ENCODE measurements around the gene IRF2BPL. TPM values are rescaled to one million over a fixed set of nuclear protein-coding genes. Genes with fewer than 3 reads are reported as not detected.

IRF2BPL gene
- total and polyA plus RNA-seq, 2 of the 4 experiments (the other 2 are of a cell fraction): 6.3 to 14.5 TPM

GRCh38 chr14:77000340-77001270, 27.9 kb downstream of the IRF2BPL start:
- no peaks in the 10 kb centered on the region for H3K9me3 ChIP-seq (ENCODE audit: control insufficient read depth, insufficient read depth, low read length)
- BruUV-seq (replicated peaks): no TSS peak
- H3K23ac ChIP-seq (ENCODE audit: low read depth, low read length): peak overlapping the region; percentile 34; the same call in 1 of the 2 replicates
- peak overlapping the region; percentile 32; the same call in 1 of the 2 replicates for H4K91ac ChIP-seq (ENCODE audit: insufficient read depth, low read depth, low read length)
- peak overlapping the region; percentile 32; the same call in 1 of the 2 replicates for H2BK20ac ChIP-seq (ENCODE audit: low read depth, low read length)
- peak overlapping the region; percentile 7 to 52; a peak in 2 of 4 replicates for H4K8ac ChIP-seq (ENCODE audit: low read depth in 2 of 2, low read length in 2 of 2)
- 0 out of 2 replicates have a peak overlapping the region, but pooled peaks have one; percentile 1 for H3K4me2 ChIP-seq (ENCODE audit: low read depth, low read length)
- peak overlapping the region; percentile 63 for H3K18ac ChIP-seq (ENCODE audit: low read depth, low read length)
- no peak overlapping the region for H3K56ac ChIP-seq (ENCODE audit: extremely low read depth, insufficient read depth, low read length)
- H3K27me3 ChIP-seq (ENCODE audit: control insufficient read depth, insufficient read depth, low read length): no peaks in the 10 kb centered on the region
- H3K36me3 ChIP-seq (ENCODE audit: control insufficient read depth, insufficient read depth, low read length): no peaks in the 10 kb centered on the region
- peak; percentile 85 for ATAC-seq (ENCODE audit: low read depth)
- intact Hi-C loops (cut with micrococcal nuclease): no loop called here
- peak overlapping the region; percentile 0 for H2BK5ac ChIP-seq (ENCODE audit: low read depth, low read length, poor library complexity, severe bottlenecking)
- WGBS, 2 experiments (ENCODE audit: extremely low coverage in 2 of 2, insufficient read length in 1 of 2): 48% methylated on average over 17 of the region's 33 CpGs; no CpG with 5 or more reads in 1 of the 2 experiments
- no peak overlapping the region for H2BK15ac ChIP-seq (ENCODE audit: low read depth, low read length)
- dilution Hi-C loops (cut with HindIII; ENCODE audit: low sequenced_read_pairs, unreplicated experiment): no loop called here
- H3K79me1 ChIP-seq (ENCODE audit: low read depth in 1 of 2, low read length in 2 of 2): no peaks in the 10 kb centered on the region
- H3K27ac ChIP-seq (ENCODE audit: insufficient read depth, low read length): peak overlapping the region; percentile 43; the same call in 1 of the 2 replicates
- no peaks in the 10 kb centered on the region for H4K20me1 ChIP-seq (ENCODE audit: insufficient read depth, low read length)
- no peak overlapping the region for H3K4me3 ChIP-seq (ENCODE audit: insufficient read depth, low read depth, low read length)
- H2AK9ac ChIP-seq (replicated peaks; ENCODE audit: low read depth, low read length, poor library complexity): peak overlapping the region; percentile 42
- ChIA-PET CTCF (no interaction called here), POLR2A (ENCODE audit: unreplicated experiment) (no interaction called here)
- H3K4me1 ChIP-seq (ENCODE audit: control insufficient read depth, insufficient read depth, low read length): peaks cover 17% of the 10 kb centered on the region
- H3K4ac ChIP-seq (ENCODE audit: low read depth, low read length): peak overlapping the region; percentile 71
- peak overlapping the region; percentile 70 for H3K14ac ChIP-seq (replicated peaks; ENCODE audit: low read depth, low read length)
- DNase-seq: peak; percentile 79
- peak overlapping the region; percentile 65 for H4K5ac ChIP-seq (ENCODE audit: low read depth, low read length)
- H3K9me1 ChIP-seq (ENCODE audit: insufficient read depth, low read length): peaks cover 6% of the 10 kb centered on the region; the same call in 1 of the 2 replicates
- H2AFZ ChIP-seq (replicated peaks; ENCODE audit: low read length, poor library complexity): peak overlapping the region; percentile 80
- in situ Hi-C loops (cut with MboI; ENCODE audit: low sequenced_read_pairs): no loop called here
- H3K9ac ChIP-seq (ENCODE audit: low read depth, low read length): peak overlapping the region; percentile 29; the same call in 1 of the 2 replicates
- peak overlapping the region; percentile 77; the same call in 1 of the 2 replicates for H2AK5ac ChIP-seq (ENCODE audit: low read depth, low read length)
- peak overlapping the region; percentile 63 for H2BK120ac ChIP-seq (ENCODE audit: low read depth, low read length)
- TF ChIP-seq NFE2L2 (IDR thresholded peaks at IDR 0.05; ENCODE audit: low read depth, low read length): no peak
- no peak for TF ChIP-seq ELK1 (IDR thresholded peaks at IDR 0.05; ENCODE audit: borderline replicate concordance, low read depth, low read length)
- TF ChIP-seq RAD21 (IDR thresholded peaks at IDR 0.05; ENCODE audit: low read length): peak; percentile 5; the same call in 1 of the 2 replicates
- TF ChIP-seq MAZ (IDR thresholded peaks at IDR 0.05; ENCODE audit: borderline replicate concordance, low read depth, low read length): peak; percentile 67; the same call in 1 of the 2 replicates
- peak; percentile 94 for TF ChIP-seq BHLHE40 (IDR thresholded peaks at IDR 0.05; ENCODE audit: low read depth, low read length)

All from IMR-90 (cell line).